ENCODE measurements around the gene POU3F3.
A peak's percentile ranks its signal among the peaks of the same experiment; 100 is the strongest.

POU3F3 gene

DNA sequence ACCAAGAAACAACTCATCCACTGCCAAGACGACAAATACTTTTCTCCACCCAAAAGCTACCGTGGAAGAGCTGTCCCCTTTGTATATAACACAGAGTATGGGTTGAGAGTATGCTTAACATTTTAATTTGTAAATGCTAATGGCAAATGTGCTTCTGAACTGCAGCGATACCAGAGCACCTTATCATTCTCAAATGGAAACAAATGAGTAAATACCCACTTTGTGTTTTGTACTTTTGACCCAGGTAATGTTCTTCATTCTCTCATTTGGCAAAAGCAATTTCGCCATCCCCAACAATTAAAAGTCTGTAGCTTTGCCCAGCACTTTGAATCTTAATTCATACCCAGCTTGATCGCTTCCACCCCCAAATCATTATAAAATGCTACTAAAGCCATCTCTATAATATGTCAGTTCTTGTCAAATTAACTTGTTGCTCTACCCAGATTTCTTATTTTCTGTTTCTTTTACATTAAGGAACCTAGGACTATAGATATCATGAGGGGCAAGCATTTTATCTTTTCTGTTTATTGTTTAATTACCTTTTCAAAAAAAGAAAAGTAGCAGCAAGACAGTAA, 6.2 kb upstream of the POU3F3 start:
- DNase-seq (ENCODE audit: low spot score) = no peak

GRCh38 chr2:104848526-104848925, 5.4 kb upstream of the POU3F3 start:
- DNase-seq (ENCODE audit: low spot score) = no peak

GRCh38 chr2:104849101-104849500, 4.8 kb upstream of the POU3F3 start:
- DNase-seq (ENCODE audit: low spot score) = no peak

GRCh38 chr2:104849618-104850141, 4.2 kb upstream of the POU3F3 start:
- peak; percentile 47 for DNase-seq (ENCODE audit: low spot score)

- DNase-seq (ENCODE audit: low spot score) = no peak
Measured at GRCh38 chr2:104850361-104851290, 3.3 kb upstream of the POU3F3 start.

DNA sequence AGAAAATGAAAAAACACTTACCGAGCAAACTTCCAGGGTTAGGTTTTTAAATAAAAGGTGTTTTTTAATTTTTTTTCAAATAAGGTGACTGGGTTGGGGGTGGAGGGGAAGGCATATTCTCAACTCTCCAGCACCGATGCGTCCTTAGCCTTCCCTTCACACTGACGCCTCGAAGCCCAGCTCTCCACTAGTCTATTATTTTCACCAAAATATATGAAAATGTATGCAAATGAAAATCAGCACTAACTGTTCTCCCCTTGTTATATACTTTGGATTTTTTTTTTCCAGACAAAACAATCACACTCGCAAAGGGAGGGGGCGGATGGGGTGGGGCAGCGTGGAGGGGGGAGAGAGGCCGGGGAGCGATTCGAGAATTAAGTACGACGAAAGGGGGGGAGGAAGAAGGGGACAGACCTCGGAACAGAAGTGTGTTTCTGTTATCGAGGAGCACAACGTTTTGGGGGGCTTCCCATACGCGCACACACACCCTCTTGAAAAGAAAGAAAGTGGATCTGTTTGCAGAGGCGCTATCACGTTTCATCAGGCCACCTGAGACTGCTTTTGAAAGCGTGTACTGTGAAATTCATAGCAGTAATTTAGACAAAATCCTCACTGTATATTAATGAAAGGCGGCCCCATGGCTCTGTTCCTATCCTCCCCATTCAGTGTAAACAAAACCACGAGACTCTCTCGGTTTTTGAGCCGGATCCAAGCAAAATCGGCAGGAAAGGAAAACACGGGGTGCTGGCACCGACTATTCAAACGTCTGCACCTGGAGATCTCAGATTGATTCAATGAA, 2.4 kb upstream of the POU3F3 start:
- DNase-seq (ENCODE audit: low spot score) = no peak

DNA sequence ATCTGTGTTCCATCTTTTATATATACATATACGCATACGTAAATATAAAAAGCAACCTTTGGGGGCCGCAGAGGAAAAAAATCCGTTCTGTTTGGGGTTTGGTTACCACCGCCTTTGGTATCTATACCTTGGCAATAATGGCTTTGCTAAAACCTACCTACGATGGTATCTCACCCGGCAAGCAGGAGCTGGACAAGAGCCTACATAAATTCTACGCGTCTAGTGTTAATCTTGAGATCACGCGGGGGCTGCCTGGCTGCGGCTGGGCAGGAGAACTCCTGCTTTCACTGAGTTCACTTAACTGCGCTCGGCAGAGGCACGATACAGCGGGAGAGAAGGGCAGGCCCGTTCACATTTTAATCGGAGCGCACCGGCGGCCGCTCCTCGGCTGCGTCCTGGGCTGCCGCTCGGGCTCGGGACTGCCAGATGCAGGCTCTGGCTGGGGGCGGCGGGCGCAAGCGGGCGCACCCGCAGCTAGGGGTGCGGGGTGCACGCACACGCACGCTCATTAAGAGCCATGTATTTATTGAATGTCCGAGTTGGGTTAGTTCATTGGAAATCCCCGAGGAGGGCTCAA, 1.7 kb upstream of the POU3F3 start:
- DNase-seq (ENCODE audit: low spot score) = no peak

- no peak for DNase-seq (ENCODE audit: low spot score)
Measured at GRCh38 chr2:104854498-104855220, 744 bp downstream of the POU3F3 start.

GRCh38 chr2:104855221-104856085, 1.5 kb downstream of the POU3F3 start:
- DNase-seq (ENCODE audit: low spot score) = no peak

- no peak for DNase-seq (ENCODE audit: low spot score)
Measured at GRCh38 chr2:104856086-104856972, 2.4 kb downstream of the POU3F3 start.

DNA sequence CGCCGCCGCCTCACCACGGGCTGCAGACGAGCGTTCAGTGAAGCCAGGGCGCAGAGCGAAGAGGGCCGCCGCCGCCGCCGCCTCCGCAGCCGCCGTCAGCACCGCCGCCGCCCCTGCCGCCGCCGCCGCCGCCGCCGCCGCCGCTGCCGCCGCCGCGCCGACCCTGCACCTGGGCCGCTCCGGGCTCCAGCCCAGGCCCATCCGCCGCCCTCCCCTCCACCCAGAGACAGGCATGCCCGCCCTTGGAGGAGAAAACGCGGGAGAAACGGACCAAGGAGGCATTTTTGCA, 3.0 kb downstream of the POU3F3 start:
- DNase-seq (ENCODE audit: low spot score) = no peak

- DNase-seq (ENCODE audit: low spot score) = no peak
Measured at GRCh38 chr2:104857262-104858005, 3.5 kb downstream of the POU3F3 start.

- DNase-seq (ENCODE audit: low spot score) = no peak
Measured at GRCh38 chr2:104858006-104858978, 4.4 kb downstream of the POU3F3 start.

- DNase-seq (ENCODE audit: low spot score) = no peak
Measured at GRCh38 chr2:104859291-104859765, 5.4 kb downstream of the POU3F3 start.

DNA sequence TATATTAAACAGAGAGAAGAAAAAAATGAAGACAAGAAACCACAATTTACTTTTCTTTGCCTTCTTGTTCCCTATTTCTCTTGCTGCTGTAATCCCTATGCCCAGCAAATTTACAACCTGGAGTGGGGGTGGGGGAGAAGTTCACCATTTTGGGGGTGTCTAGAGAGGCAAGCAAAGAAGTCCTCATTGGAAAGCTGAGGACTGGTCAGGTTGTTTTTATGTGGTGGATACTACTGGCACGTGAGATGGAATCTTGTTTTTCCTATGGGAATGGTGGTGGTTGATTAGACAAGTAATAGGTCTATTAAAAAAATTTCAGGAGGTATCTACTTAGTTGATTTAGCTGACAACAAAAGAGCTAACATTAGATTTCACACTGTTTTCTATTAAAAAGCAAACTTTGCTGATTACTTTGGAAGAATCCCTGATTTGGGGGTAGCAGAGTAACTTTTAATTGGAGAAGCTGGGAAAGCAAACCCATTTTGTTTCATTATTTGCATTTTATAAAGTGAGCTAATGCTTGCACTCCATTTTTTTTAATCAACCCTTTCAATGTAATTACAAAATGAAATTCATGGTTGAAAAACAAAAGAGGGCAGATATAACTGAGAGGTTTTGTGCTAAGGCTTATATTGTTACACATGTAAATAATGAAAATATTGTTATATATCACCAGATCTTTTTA, 6.0 kb downstream of the POU3F3 start:
- no peak for DNase-seq (ENCODE audit: low spot score)

DNA sequence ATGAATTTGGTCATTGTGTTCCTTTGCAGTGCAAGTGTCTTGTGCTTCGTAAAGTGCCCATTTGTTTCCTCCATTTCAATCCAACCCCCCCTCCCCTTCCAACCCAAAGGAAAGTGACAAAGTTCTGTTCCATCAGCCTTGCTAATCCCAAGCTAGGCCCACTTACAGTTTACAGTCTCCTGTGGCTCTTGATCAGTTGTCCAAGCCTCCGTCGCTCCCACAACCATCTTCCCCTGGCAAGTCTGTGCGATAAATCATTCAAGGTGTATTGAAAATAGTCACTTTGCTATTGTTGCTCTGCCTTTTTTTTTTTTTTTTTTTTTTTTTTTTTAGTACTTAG, 6.5 kb downstream of the POU3F3 start:
- no peak for DNase-seq (ENCODE audit: low spot score)
